Measurements from ENCODE around the gene FSTL4.

The FSTL4 gene

GRCh38 chr5:133364936-133365707 lies 247.2 kb downstream of the FSTL4 start:
- DNase-seq (ENCODE audit: low read depth), result no peak

DNA sequence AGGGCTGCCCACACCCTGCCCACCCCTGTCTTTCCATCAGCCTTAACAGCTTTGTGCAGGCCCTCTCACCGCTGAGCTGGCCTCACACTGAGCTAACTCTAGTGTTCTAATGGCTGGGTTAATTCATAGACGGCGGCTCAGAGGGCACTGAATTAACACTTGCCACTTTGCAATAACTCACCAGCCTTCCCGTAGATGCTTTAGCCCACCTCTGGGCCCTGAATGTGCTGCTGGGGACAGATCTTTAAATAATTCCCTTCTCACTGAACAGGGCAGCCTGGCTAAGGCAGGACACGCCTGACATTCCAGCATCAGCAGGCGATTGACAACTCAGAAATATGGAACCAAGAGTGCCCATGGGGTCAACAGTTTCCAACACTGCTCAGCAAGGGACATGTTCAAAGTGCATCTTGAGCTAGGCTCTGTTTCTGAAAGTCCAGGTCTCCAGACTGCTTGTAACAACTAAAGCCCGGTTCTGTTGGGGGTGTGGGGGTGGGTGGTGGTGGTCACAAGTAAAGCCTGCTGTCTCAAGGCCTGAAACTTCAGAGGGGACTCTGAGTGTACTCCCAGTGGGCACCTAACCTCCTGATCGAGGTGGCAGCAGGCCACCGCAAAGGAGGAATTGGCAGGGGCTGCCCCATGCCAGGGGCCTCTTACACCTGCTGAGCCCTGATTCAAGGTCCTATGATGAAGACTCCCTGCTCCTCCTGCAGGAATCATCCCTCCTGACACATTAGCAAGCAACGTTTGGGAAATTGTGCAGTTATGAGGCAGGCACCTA lies 248.3 kb downstream of the FSTL4 start:
- DNase-seq (ENCODE audit: low read depth), result no peak

GRCh38 chr5:133362438-133362837 lies 249.9 kb downstream of the FSTL4 start:
- no peak for DNase-seq (ENCODE audit: low read depth)

- DNase-seq (ENCODE audit: low read depth), result no peak
Observed at GRCh38 chr5:133361922-133362321, 250.4 kb downstream of the FSTL4 start.

DNA sequence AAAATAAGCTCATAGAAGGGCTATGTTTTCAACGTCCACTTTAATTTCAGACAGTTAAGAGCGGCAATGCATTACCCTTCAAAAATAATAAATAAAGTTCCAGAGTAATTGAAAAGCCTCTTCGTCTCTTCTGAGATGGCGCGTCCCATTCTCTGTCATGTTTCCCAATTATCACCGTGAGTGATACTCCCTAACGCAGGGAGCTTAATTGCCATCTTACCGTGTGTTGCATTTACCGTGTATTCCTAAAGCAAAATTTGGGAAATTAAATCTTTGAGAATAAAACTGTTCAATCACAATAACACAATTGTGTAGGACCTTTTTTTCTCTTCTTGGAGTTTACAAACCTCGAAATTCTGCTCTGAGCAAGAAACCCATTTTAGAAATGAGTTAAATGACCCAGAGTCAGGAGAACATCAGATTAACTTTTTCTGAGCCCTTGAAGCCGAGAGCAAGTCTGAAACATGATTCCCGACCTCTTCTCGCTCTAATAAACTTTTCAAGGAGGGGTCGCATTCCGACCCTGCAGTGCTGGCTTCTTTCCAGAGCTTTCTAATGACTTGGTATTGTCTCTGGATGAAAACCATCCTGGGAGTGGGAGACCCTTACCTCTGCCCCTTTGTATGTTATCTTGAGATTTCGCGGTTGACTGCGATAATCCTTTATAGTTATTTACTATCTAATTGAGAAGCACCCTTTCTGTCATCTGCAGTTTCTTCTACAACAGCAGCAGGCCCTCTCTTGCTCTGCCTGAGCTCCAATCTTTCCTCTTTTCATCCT lies 251.5 kb downstream of the FSTL4 start:
- DNase-seq (ENCODE audit: low read depth), result no peak

DNA sequence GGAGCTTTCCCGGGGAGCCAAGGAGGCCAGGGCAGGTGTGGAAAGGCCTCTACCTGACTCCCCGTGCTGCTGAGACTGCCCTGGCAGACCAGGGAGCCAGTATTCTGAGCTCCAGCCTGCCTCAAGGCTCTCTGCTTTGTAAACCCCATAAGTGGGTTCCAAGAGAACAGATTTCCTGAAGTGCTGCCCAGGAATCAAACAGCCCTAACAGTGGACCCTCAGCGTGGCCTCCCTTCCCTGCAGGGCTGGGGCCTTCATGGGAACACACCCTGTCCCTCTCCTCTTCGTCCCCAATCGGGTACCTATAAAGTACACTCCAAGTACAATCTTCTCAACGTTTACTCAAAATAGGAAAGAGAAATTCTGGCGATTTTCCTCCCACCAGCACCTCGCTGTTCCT lies 252.5 kb downstream of the FSTL4 start:
- DNase-seq (ENCODE audit: low read depth), result no peak

DNA sequence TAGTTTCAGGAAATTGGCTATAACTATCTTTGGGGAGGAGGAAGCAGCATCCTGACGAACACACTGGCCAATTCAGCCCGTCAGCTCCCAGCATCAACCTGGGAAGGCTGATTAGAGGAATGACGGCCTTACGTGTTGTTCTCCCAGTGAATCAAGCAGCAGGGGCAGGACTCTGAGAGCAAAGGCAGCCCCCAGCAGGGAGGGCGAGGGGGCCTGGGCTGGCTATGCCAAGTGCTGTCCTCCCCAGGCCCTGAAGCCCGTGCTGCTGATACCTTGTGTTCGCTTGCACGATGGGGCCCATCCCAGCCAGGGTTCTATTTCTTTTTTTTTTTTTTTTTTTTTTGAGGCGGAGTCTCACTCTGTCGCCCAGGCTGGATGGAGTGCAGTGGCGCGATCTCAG lies 254.1 kb downstream of the FSTL4 start:
- DNase-seq (ENCODE audit: low read depth), result no peak

- no peak for DNase-seq (ENCODE audit: low read depth)
Observed at GRCh38 chr5:133357758-133358157, 254.6 kb downstream of the FSTL4 start.

DNA sequence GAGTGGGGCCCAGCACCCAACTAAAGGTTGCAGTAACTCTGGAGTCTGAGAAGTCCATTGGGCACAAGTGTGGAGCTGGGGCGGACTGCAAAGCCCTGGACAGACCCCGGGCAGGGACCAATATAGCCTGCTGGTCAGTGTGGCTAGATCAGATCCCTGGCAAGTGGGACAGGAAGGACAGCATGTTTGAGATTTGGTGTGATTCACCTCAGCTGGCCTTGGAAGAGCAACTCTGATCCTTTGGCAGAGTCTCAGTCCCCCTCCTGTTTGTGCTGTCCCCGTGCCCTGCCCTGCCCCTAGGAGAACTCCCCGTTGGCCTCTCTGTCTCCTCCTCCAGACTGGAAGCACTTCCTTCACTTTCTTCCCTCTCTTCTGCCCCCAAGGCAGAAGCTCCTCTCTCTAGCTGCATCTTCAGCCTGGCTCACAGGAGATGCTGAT lies 255.3 kb downstream of the FSTL4 start:
- no peak for DNase-seq (ENCODE audit: low read depth)

DNA sequence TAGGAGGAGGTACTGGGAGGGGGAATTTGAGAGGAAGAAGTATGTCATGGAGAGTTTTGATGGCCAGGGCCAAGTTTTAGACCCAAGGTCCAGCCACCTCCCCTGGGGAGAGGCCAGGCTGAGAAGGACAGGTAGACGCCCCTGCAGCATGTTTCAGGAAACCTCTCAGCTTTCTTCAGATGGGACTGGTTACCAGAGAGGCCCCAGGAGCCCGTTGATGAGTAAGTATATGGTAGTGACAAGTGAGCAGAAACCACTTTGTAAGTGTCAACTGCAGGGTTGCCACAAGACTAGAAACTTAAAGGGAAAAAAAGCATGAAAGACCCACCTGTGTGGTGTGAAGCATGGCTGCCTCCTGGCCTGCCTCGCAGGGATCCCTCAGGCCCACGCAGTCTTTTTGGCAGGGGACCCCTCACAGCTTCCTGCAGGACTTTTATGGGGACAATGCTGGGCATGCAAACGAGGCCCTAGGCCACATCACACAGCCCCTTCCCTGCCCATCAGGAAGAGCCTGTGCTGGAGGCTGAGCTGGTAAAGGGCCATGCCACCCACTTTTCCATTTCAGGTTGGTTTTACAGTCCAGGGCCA lies 255.9 kb downstream of the FSTL4 start:
- no peak for DNase-seq (ENCODE audit: low read depth)

- DNase-seq (ENCODE audit: low read depth), result no peak
Observed at GRCh38 chr5:133354323-133355185, 257.8 kb downstream of the FSTL4 start.

DNA sequence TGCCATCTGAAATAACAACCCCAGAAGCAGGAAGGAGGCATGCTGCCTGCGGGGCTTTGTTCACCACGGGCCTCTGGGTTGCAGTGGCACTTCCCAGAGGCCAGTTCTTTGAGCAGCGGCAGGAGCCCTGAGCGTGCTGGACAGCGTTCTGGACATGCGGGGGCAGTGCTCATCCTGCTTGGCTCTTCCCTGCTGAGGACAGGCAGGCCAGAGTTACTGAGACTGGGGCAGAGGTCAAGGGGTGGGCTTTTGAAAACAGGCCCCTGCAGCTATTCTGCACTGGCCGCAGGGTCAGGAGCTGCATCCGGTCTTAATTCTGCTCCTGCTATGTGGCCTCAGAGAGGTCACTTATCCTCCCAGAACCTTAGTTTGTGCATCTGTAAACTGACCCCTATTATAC lies 258.6 kb downstream of the FSTL4 start:
- DNase-seq (ENCODE audit: low read depth), result no peak

- DNase-seq (ENCODE audit: low read depth), result no peak
Observed at GRCh38 chr5:133348406-133348805, 263.9 kb downstream of the FSTL4 start.

DNA sequence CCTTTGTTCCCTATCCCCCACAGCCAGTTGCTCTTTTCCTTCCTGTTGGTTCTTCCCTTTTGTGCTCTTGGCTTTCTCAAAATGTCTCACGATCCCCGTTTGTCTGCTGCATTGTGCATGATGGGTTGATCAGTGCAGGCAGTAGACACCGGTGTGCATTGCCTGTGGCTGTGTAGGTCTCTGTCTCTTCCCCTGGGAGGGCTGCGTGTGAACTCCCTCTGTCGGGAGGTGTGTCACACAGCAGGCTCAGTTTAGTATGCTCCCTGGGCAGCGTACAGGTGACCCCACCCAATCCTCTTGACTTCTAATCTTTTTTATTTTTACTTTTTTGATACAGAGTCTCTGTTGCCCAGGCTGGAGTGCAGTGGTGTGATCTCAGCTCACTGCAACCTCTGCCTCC lies 265.3 kb downstream of the FSTL4 start:
- DNase-seq (ENCODE audit: low read depth), result no peak

- no peak for DNase-seq (ENCODE audit: low read depth)
Observed at GRCh38 chr5:133344266-133344665, 268.1 kb downstream of the FSTL4 start.

DNA sequence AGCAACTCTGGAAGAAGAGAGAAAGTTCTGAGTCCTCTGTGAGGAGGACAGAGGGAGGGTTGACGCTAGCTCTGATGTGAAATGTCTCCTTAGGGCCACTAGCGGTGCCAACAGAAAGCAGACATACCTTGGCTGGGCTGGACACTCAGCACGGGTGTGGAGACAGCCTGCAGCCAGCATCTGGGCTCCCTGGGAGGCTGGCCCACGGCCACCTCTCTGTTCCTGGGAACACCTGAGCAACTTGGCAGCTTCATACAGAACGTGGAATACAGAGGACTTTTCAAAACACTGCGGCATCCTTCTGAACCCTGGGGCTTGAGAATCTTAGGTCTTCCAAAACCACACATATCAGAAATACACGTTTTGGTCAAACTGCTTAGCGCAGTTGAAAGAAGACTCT lies 269.1 kb downstream of the FSTL4 start:
- DNase-seq (ENCODE audit: low read depth), result no peak

- DNase-seq (ENCODE audit: low read depth), result no peak
Observed at GRCh38 chr5:133341915-133342710, 270.2 kb downstream of the FSTL4 start.

DNA sequence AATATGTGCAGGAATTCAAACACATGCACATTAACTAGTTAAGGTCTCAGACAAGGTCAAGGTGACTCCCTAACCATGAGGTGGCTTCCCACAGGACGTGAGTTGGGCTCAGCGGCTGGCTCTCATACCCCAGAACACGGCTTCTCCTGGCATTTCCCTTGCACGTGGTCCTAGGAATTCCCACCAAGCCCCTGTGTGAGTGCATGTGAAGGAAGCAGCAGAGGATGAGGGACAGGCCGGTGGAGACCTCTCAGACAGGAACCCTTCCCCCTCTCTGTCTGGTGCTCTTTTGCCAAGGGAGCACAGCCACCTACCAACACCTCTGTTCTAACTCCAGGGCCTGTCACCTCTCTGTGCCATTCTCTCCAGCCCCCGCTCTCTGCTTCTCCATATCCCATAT lies 271.0 kb downstream of the FSTL4 start:
- DNase-seq (ENCODE audit: low read depth), result no peak

GRCh38 chr5:133340822-133341221 lies 271.5 kb downstream of the FSTL4 start:
- DNase-seq (ENCODE audit: low read depth), result no peak

DNA sequence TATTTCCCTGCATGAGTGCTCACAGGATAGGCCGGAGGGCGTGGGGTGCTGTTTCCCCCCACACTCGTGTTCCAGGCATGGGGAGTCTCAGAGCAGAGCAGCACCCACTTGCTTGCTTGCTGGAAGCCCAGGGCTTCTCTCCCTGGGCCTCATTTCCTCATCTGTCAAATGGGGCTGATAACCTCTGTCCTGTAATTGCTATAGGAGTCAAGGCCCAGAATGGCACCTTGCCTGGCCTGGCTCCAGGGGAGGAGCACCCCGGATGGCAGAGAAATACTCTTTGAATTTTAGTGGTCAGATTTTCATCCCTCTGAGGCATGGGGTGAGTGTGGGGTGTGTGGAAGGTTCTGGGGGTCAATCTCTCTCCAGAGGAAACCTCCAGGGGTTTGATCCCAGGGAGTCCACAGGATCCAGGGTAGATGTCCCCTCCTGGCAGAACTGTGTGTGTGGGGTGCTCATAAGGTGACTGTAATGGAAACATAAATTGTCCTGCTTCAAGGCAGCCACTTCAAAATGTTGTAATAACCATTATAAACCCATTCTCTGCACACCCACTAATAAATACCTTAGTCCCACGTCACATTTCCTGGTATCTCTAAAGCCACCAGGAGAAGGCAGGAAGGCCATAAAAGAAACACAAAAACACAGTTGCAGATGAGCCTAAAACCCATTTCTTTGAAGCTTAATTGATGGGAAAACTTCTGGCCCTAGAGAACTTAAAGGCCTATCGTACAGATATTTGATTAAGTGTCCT lies 272.2 kb downstream of the FSTL4 start:
- no peak for DNase-seq (ENCODE audit: low read depth)

Measured in stimulated activated CD8-positive, alpha-beta memory T cell treated with anti-CD3 and anti-CD28 coated beads, Interleukin-12 subunit alpha, Interleukin-12 subunit beta, amount 100 ng/mL, for 4 hours (primary cell).